Measurements from ENCODE around the gene GPR78.
"Not testable (repeated sequence)": the region's sequence is repeated elsewhere in the genome, so short reads cannot be mapped to it uniquely, and the experiment has no call there.

GPR78 gene

GRCh38 chr4:8564595-8564994, 15.6 kb upstream of the GPR78 start:
- DNase-seq (ENCODE audit: low spot score) = no peak

GRCh38 chr4:8568068-8568668, 12.0 kb upstream of the GPR78 start:
- no peak for DNase-seq (ENCODE audit: low spot score)

- no peak for DNase-seq (ENCODE audit: low spot score)
Measured at GRCh38 chr4:8570201-8570600, 10.0 kb upstream of the GPR78 start.

GRCh38 chr4:8571702-8572685, 8.2 kb upstream of the GPR78 start:
- DNase-seq (ENCODE audit: low spot score) = no peak

- no peak for DNase-seq (ENCODE audit: low spot score)
Measured at GRCh38 chr4:8573266-8573665, 6.9 kb upstream of the GPR78 start.

- no peak for DNase-seq (ENCODE audit: low spot score)
Measured at GRCh38 chr4:8574796-8575370, 5.3 kb upstream of the GPR78 start.

- DNase-seq (ENCODE audit: low spot score) = no peak
Measured at GRCh38 chr4:8575457-8575856, 4.7 kb upstream of the GPR78 start.

- DNase-seq (ENCODE audit: low spot score) = not testable (repeated sequence)
Measured at GRCh38 chr4:8576591-8576990, 3.6 kb upstream of the GPR78 start.

- DNase-seq (ENCODE audit: low spot score) = no peak
Measured at GRCh38 chr4:8577046-8577445, 3.1 kb upstream of the GPR78 start.

GRCh38 chr4:8577972-8578371, 2.2 kb upstream of the GPR78 start:
- DNase-seq (ENCODE audit: low spot score) = no peak

GRCh38 chr4:8578717-8579116, 1.5 kb upstream of the GPR78 start:
- DNase-seq (ENCODE audit: low spot score) = no peak

GRCh38 chr4:8579526-8580320, 469 bp upstream of the GPR78 start:
- DNase-seq (ENCODE audit: low spot score) = no peak

GRCh38 chr4:8581094-8581861, 1.1 kb downstream of the GPR78 start:
- no peak for DNase-seq (ENCODE audit: low spot score)

- no peak for DNase-seq (ENCODE audit: low spot score)
Measured at GRCh38 chr4:8582016-8582415, 1.8 kb downstream of the GPR78 start.

- no peak for DNase-seq (ENCODE audit: low spot score)
Measured at GRCh38 chr4:8582436-8582835, 2.2 kb downstream of the GPR78 start.

- DNase-seq (ENCODE audit: low spot score) = no peak
Measured at GRCh38 chr4:8582941-8583654, 2.9 kb downstream of the GPR78 start.

- no peak for DNase-seq (ENCODE audit: low spot score)
Measured at GRCh38 chr4:8583655-8584025, 3.4 kb downstream of the GPR78 start.

GRCh38 chr4:8585186-8585585, 5.0 kb downstream of the GPR78 start:
- no peak for DNase-seq (ENCODE audit: low spot score)

GRCh38 chr4:8585721-8586212, 5.6 kb downstream of the GPR78 start:
- no peak for DNase-seq (ENCODE audit: low spot score)

- no peak for DNase-seq (ENCODE audit: low spot score)
Measured at GRCh38 chr4:8586246-8586645, 6.1 kb downstream of the GPR78 start.

Data from hepatic stellate cell (primary cell).